GM18870 (cell line): ENCODE results near the gene TMEM186.
"Not testable (repeated sequence)": the region's sequence is repeated elsewhere in the genome, so short reads cannot be mapped to it uniquely, and the experiment has no call there.

Experiments
- ATAC-seq: cut with Tn5 transposase; IDR thresholded peaks from one replicate; pipeline ENCODE4 v1.9.1; 2021; ENCODE audit warnings: moderate library complexity; ENCODE audit not compliant: unreplicated experiment

Gene TMEM186, protein sequence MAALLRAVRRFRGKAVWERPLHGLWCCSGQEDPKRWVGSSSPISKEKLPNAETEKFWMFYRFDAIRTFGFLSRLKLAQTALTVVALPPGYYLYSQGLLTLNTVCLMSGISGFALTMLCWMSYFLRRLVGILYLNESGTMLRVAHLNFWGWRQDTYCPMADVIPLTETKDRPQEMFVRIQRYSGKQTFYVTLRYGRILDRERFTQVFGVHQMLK

DNA sequence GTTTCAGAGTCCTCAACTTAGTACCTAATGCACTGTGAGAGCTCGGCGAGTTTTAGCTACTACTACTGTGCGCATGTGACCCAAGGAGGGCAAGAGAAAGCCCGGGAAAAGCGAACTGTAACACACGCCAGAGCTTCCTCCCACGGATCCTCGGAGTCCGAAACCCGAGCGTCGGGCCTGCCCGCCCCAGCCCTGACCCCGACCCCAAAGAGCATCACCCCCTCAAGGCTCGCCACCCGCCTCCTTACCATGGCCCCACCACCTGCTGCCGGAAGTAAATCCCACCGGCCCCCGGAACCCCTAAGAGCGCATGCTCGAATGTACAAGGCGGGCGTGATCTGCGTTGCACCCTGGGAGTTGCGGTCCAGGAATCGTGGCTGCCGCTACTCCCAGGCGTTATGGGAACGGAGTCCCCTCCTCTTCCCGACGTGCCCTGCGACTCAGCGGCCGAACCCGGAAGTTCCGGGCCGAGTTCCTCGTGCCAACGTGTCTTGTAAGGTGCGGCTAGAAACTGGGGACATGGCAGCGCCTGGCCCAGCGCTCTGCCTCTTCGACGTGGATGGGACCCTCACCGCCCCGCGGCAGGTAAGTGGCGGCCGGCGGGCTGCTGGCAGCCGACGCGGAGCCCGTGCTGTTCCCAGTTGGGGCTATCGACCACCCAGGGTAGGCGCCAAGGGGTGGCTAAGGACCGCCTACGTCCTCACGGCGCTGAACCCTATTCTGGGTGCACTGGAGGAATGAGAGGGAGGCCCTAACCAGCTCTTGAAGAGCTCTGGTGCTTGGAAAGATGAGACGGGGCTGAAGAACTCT lies at the start of gene TMEM186, which contains the start of gene PMM2:
TMEM186 (minus strand) TSS at position 276 of the 810 bp plus-strand sequence; CDS start at position 251, 25 bp downstream.
PMM2 (plus strand) TSS at position 476 of the 810 bp plus-strand sequence; CDS start at position 520, 44 bp downstream.
- ATAC-seq, result peak; percentile 88

DNA sequence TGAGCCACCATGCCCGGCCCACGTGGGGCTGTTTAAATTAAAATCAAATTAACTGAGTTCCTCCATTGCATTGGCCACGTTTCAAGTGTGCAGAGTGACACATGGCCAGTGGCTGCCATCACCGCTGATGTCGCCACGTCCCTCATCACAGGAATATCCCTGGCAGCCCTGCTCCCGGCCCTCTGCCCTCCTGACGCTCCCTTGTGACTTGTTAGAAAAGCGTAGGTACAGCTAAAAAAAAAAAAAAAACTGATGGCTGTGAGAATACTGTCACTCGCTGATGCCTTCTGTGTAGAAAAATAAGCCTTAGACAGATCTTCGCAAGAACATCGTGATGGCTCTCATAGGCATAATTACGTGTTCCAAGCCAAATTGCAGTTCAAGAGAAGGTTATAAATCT lies 49.7 kb upstream of the TMEM186 start:
- ATAC-seq, result no peak

GRCh38 chr16:8846401-8846932 lies 49.0 kb upstream of the TMEM186 start:
- no peak for ATAC-seq

- no peak for ATAC-seq
These were observed 48.4 kb upstream of the TMEM186 start for GRCh38 chr16:8845699-8846298.

GRCh38 chr16:8843296-8843695 lies 45.9 kb upstream of the TMEM186 start:
- not testable (repeated sequence) for ATAC-seq

- ATAC-seq, result not testable (repeated sequence)
These were observed 44.6 kb upstream of the TMEM186 start for GRCh38 chr16:8842016-8842415.

- ATAC-seq, result not testable (repeated sequence)
These were observed 40.2 kb upstream of the TMEM186 start for GRCh38 chr16:8837594-8837993.

DNA sequence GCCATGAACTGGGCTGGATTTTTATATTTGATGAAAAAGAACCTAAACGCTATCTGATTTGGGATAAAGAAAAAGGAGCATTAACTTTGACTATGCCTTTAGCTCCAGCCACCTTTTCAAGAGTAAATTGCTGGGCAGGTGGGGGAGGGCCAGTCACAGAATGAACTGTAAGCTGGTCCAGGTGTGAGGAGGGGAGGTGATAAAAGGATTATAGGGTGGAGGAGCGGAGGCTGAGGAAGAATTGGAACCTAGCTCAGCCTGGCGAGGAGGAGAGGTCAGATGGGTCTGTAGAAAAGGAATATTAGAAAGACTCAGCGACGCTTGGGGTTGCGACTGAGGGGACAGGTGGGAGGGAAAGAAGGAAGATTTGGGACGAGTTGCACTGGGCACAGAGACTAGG lies 39.4 kb upstream of the TMEM186 start:
- not testable (repeated sequence) for ATAC-seq

- ATAC-seq, result no peak
These were observed 35.3 kb upstream of the TMEM186 start for GRCh38 chr16:8832717-8833105.

DNA sequence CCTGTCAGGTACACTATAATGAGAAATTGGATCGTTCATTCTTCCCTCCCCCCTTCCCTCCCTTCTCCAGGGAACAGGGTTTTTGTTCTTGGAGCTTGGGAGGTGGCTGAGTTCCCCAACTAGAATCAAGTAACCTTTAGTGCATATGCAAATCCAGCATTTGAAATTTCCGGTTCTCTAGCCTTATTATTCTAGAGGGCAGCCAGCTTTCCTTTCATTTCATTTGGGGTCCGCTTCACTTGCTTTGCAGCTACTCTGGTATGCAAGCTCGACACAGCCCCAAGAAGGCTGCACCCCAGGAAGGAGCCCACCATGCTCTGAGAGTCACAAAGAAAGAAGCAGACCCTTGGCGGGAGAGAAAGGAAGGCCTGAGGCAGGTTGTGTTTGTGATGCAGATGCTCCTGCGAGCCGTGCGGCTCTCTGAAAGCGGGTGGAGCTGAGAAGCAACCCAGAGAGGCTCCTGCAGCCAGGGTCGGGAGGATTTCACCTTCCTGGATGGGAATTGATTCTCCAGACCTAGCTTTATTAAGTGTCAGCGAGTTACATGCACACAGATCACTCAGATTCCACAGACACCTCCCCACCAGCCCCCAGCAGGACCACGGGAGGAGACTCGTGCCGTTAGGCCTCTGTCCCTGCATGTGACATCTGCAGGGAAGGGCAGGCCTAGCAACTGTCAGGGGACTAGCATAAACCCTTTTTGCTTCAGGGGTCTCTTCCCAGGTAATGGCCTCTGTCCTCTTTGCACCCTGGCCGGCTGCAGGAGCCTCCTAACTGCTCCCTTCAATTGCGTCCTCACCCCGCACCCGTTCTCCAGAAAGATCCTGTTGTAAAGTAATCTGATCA lies 34.7 kb upstream of the TMEM186 start:
- ATAC-seq, result no peak

GRCh38 chr16:8831450-8831849 lies 34.0 kb upstream of the TMEM186 start:
- no peak for ATAC-seq

GRCh38 chr16:8828541-8829165 lies 31.2 kb upstream of the TMEM186 start:
- no peak for ATAC-seq

DNA sequence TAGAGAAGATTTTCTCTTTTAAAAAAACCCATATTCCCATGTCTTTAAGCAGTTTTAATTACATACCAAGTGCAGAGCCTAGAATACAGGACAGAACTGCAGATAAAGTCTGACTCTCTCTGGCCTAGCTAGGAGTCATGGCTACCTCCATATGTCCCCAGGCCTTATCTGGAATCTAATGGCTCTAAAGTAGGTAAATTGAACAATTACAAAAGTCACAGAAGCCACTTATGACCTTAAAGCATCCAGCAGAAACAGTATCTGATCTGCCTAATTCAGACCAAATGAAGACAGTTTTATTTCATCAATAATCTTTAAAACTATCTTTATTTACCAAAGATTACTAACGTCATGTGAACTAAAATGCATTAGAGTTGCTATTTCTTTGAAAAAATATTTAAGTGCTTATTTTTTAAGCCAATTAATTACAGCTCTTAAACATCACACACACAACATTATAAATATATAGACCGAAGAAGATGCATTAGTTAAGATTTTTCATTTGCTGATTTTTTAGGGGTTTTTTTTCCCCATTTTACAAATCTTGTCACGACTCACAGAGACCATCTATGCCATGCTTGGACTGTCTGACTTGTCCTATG lies 28.9 kb upstream of the TMEM186 start:
- ATAC-seq, result no peak

- no peak for ATAC-seq
These were observed 25.0 kb upstream of the TMEM186 start for GRCh38 chr16:8822403-8822802.

DNA sequence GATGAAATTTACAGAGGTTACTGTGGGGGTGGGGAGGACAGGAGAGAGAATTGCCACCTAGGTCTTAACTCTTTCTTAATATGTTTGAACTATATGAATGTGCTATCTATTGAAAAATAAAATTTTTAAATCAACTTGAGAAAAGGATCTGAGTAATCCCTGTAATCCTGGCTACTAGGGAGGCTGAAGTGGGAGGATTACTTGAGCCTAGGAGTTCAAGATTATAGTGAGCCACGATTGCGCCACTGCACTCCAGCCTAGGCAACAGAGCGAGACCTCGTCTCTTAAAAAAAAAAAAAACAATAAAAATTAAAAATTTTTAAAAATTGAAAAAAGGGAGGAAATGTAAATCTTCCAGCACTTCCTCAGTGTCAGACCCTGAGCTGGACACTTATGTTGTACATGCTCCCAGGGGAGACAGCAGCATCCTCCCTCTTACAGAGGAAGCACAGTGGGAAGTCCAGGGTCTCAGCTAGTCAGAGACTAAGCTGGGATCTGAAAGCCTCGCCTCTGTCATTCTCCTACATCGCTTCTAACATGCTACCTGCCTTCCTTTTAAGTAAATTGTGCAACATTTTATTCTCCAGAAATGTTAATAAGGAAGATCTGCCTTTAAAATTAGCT lies 22.1 kb upstream of the TMEM186 start:
- ATAC-seq, result no peak

DNA sequence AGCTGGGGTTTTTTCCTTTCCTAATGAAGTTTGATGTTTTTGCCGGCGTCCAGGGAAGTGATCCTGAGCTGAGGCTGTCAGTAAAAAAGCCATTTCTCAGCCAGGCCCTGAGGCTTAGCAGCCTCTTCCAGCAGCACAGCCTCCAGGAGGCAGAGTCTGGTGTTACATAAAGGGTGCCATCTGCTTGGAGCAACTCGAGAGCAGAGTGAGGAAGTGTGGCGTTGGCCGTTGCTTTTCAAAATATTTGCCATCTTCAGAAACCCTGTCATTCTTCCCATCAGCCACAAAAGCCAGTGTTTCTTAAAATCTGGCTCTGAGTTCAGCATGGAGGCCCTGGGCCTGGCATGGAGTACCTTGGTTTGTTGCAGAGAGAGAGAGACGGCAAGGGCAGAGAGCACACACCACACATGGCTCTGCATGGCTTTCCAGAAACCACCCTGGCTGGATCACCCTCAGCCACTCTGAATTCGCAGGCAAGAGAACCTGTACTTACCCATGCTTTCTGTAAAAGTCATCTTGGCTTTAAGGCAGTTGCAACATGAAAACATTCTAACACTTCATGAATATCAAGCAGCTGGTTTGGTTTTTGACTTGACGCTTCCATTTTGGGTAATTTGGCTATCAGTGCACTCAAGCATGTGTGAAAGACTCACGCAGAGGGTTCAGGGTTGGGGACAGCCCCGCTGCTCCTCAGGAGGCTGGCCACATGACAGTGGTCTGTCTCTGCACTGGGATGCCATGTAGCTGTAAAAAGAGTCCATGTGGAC lies 21.2 kb upstream of the TMEM186 start:
- no peak for ATAC-seq

DNA sequence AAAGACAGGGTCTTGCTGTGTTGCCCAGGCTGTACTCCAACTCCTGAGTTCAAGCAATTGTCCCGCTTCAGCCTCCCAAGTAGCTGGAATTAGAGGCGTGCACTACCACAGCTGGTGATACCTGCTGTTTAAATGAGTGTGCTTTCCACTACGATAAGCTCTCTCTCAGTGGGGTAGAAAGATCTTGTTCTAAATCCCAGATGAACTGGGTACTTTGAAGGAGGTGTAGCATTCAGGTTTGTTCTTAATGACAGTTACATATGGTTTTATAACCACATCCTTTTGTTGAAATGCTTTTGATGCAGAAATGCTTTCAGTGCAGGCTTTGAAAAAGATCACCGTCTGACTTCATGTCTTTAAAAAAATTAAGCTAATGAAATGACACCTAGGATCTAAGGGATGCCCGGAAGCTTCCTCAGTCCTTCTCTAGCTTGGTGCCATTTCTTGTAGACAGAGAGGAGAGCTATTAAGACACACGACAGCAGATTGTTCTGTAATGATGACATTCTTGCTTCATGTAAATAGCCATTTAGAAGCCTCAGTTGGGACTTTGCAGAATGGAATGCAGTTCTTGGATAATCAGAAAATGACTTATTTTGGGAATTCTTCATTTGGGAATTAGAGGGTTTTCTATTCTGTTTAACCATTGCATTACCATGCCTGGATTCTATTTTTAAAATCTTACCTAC lies 19.7 kb upstream of the TMEM186 start:
- ATAC-seq, result no peak
